Right renal pelvis (tissue), 4 donors: ENCODE results near the gene KHDC3L. TPM values are rescaled to one million over a fixed set of nuclear protein-coding genes. Genes with fewer than 3 reads are reported as not detected.

ENCODE experiments used
- DNase-seq, 4 donors: peaks; one replicate each; pipeline ENCODE4 v3.0.0-alpha.2; 2013; ENCODE audit warnings: low read depth in 4 of 4, low spot score in 3 of 4, missing footprints in 1 of 4
- polyA plus RNA-seq, 4 donors: library from polyadenylated mRNA; unstranded; fragments of 120-200 nt; gene quantifications; one replicate each; pipeline ENCODE4 v1.2.1, GENCODE V29; 2013; ENCODE audit not compliant: insufficient read length in 4 of 4

KHDC3L gene
- under 1 TPM in 1 of 4 donors, not detected in 3; 0.13 TPM for polyA plus RNA-seq

- no peak for DNase-seq
These were observed at the start of gene KHDC3L for GRCh38 chr6:73362358-73362757. KHDC3L (plus strand) TSS chr6:73362658; CDS start chr6:73362730, 72 bp downstream.

- no peak for DNase-seq
These were observed 47.6 kb upstream of the KHDC3L start for GRCh38 chr6:73314577-73315492.

- DNase-seq, result no peak
These were observed 39.1 kb upstream of the KHDC3L start for GRCh38 chr6:73323323-73323722.

GRCh38 chr6:73325656-73326055 is 36.8 kb upstream of the KHDC3L start:
- no peak for DNase-seq

GRCh38 chr6:73328790-73329189 is 33.7 kb upstream of the KHDC3L start:
- DNase-seq, result no peak

- no peak for DNase-seq
These were observed 33.3 kb upstream of the KHDC3L start for GRCh38 chr6:73329201-73329600.

- no peak for DNase-seq
These were observed 23.1 kb upstream of the KHDC3L start for GRCh38 chr6:73339340-73339739.

- DNase-seq, result no peak
These were observed 22.4 kb upstream of the KHDC3L start for GRCh38 chr6:73340048-73340447.

- no peak for DNase-seq
These were observed 21.1 kb upstream of the KHDC3L start for GRCh38 chr6:73341335-73341734.

- no peak for DNase-seq
These were observed 20.3 kb upstream of the KHDC3L start for GRCh38 chr6:73342174-73342573.

- no peak for DNase-seq
These were observed 19.3 kb upstream of the KHDC3L start for GRCh38 chr6:73343164-73343563.

- no peak for DNase-seq
These were observed 13.8 kb upstream of the KHDC3L start for GRCh38 chr6:73348550-73349204.

GRCh38 chr6:73349311-73349710 is 13.1 kb upstream of the KHDC3L start:
- no peak for DNase-seq

- no peak for DNase-seq
These were observed 8.5 kb upstream of the KHDC3L start, which contains the start of gene DPPA5 for GRCh38 chr6:73353636-73354593. DPPA5 (minus strand) TSS chr6:73354276; CDS start chr6:73354225, 51 bp downstream.

- DNase-seq, result no peak
These were observed 545 bp downstream of the KHDC3L start for GRCh38 chr6:73362869-73363536.

- DNase-seq, result no peak
These were observed 1.0 kb downstream of the KHDC3L start for GRCh38 chr6:73363537-73363875.

GRCh38 chr6:73364121-73364520 is 1.7 kb downstream of the KHDC3L start:
- no peak for DNase-seq

GRCh38 chr6:73364549-73364948 is 2.1 kb downstream of the KHDC3L start:
- DNase-seq, result no peak

- no peak for DNase-seq
These were observed 5.4 kb downstream of the KHDC3L start for GRCh38 chr6:73367761-73368355.

- no peak for DNase-seq
These were observed 6.2 kb downstream of the KHDC3L start for GRCh38 chr6:73368675-73369074.
